HG03558 (cell line): ENCODE data around the gene GLB1L2.

Experiments
- ATAC-seq: cut with Tn5 transposase; IDR thresholded peaks from one replicate; pipeline ENCODE4 v1.9.1; 2021; ENCODE audit warnings: moderate number of reproducible peaks; ENCODE audit not compliant: unreplicated experiment; ENCODE audit errors: extremely low read depth

The GLB1L2 gene

DNA sequence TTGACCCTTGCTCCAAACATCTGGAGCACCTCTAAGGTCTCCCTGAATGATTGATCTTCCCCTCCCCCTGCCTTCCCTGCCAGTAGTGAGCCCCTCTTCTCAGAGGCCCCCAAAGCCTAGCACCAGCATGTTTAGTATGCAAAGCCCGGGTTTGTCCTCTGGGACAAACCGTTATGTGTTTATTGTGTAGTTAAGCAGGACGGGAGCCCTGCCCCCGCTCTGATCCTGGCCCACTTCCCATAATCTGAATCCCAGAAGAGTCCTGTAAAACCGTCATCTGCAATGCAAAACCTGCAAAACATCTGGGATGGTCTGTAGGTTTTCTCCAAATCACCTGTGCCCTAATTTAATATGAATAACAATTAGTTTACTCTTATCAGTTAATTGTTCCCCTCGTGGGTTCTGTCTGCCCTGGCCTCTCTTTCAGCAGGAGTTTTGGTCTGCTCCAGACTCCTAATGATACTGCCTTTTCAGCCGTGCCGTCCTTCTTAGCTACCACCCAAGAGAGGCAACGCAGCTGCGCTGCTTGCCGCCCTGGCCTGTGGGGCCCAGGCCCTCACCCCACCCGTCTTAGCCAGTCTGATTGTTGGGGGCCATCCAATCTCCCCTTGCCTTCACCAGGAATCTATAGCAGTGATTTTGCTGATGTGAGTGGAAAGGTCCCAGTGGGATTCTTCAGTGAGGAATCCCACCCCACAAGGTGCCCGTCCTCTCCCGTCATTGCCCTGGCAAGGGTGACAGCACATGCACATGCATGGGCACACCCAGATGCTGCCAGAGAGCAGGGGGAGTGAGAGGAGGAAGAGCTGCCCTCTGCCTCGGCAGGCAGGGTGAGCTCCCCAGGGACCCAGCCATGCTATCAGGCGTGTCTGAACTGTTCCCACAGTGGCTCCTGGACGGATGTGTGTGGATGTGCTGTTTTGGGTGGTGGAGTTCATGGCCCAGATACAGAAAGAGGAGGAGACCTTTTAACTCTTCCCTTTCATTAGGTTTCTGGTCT, 83.3 kb downstream of the GLB1L2 start:
- no peak for ATAC-seq

DNA sequence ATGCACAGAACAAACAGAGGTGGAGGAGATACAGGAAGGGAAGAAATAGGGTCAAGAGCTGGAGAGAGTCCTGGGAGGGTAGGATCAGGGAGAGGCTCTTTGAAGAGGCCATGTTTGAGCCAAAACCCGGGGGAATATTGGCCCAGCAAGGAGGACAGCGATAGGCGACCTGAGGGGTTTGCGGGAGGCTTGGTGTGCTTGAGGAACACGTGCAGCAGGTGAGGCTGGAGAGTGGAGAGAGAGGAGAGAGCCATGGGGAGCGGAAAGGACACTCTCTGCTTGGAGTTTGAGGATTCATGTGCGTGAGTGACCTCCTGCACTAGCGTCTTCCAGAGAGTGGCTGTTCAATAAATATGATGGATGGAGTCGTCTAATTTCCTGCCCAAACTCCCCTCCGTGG, 84.9 kb downstream of the GLB1L2 start:
- no peak for ATAC-seq

DNA sequence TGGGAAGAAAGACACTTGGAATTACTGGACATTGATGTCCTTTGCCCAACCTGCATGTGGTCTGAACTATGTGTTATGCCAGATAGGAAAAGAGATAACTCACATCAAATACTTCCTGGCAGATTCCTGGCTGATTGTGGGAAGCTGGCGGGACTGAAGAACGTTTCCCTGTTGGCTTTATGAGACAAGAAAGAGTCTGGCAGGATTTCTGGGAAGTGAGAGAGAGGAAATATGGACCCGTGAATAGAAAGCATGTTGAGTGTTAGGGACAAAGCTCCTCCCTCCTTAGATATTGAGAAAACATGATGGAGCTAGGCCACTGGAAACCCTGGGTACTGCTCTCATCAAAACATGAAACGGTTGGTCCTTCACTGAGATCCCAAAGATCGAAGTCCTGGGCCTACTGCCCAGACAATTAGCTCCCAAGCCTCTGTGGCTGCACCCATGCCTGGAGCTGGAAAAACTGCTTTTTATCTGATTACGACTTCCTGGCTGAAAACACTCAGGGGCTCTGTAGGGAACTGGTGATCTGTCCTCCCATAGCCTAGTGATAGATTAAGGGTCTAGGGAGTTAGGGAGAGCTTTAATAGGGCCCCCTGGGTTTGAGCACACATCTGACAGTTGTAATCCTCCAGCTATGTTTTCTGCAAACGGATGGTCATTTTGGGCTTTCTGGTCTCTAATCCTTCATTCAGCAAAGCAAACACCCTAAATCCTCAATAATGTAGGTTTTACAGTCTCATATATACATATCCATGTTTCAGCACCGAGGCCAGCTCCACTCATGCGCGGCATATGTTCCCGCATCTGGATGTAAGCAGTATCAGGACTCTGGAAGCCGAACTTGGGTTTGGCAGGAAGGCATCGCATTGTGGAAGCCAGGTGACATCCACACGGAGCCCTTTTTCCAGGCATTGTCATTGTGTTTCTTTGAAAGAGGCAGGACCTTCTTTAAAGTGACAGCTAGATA, 86.4 kb downstream of the GLB1L2 start:
- ATAC-seq = no peak

DNA sequence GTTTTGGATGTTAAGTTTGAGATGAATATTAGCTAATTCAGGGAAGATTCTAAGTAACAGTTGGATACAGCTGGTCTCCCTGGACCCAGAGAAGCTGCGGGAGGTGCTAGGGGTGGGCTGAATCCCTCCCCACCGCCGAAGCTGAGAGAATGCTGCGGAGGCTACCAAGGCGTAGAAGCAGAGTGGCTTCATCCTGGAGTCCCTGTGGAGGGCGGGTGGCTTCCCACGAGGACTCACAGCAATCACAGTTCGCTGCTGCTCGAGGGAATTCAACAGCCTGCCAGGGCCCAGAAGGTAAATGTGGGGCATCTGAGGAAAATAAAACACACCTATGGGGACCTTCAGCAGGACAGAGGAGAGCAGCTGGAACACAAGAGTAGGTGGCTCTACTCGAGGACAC, 91.3 kb downstream of the GLB1L2 start:
- ATAC-seq = no peak

DNA sequence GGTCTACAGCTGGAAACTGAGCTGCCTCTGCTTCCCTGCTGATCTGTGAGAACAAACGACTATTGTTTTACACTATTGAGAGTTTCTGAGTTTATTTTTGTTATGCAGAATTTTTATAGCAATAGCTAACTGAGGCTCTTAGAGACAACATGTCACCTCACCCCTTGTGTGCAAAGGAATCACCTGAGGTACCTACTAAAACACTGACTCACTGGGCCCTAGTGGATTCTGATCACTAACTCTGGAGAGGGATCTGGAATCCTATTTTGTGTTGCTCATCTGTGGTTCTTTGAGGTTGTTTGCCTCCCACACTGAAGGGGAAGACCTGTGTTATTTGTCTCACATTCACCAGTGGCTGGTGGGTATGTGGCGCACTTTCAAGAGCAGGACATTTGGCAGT, 93.6 kb downstream of the GLB1L2 start:
- ATAC-seq = no peak
